Prostate gland (tissue), 2 donors: ENCODE measurements around the gene CHCHD4.
"Not testable (repeated sequence)": the region's sequence is repeated elsewhere in the genome, so short reads cannot be mapped to it uniquely, and the experiment has no call there.

Source experiments
- CTCF ChIP-seq, 4 experiments: fragments of 200-600 bp in 2 of 4; fragments of 450-650 bp in 2 of 4; sonication (generic) in 2 of 4; IDR thresholded peaks; 1 replicate in 3 of 4; 2 replicates in 1 of 4; pipeline ENCODE4 v1.5.1; 2016 to 2019; ENCODE audit warnings: antibody characterized with exemption in 4 of 4, mild to moderate bottlenecking in 2 of 4, moderate library complexity in 2 of 4
- POLR2A ChIP-seq: fragments of 450-650 bp; IDR thresholded peaks from one replicate; pipeline ENCODE4 v1.6.1; 2016; ENCODE audit warnings: antibody characterized with exemption, mild to moderate bottlenecking
- POLR2AphosphoS5 ChIP-seq: sonication (generic); formaldehyde crosslinking; IDR thresholded peaks from one replicate; pipeline ENCODE4 v1.6.1; 2017; ENCODE audit warnings: antibody characterized with exemption

GRCh38 chr3:14120921-14121448, 3.7 kb downstream of the CHCHD4 start:
- TF ChIP-seq CTCF (IDR thresholded peaks at IDR 0.05); POLR2A: not testable (repeated sequence)
- TF ChIP-seq POLR2AphosphoS5 = peak; percentile 14
